HG03280 (cell line): ENCODE measurements around the gene TOMT.

Experiments
- ATAC-seq: cut with Tn5 transposase; IDR thresholded peaks from one replicate; pipeline ENCODE4 v1.9.1; 2021; ENCODE audit warnings: mild to moderate bottlenecking, moderate library complexity; ENCODE audit not compliant: unreplicated experiment

The TOMT gene

GRCh38 chr11:72157131-72157530 is 51.4 kb downstream of the TOMT start:
- ATAC-seq = no peak
